AG10803 (cell line): ENCODE results near the gene KCNH2.

Experiments
- DNase-seq: peaks from one replicate; pipeline ENCODE4 v3.0.0; 2010; ENCODE audit warnings: low read depth
- H3K4me3 ChIP-seq: 2 replicates; pipeline ENCODE4 v1.5.1; 2011; ENCODE audit warnings: mild to moderate bottlenecking, low read length, control low read depth
- TF ChIP-seq, protein P1 (sequence below): conservative IDR thresholded peaks from 2 replicates; pipeline ENCODE4 v1.5.1; 2011; ENCODE audit warnings: mild to moderate bottlenecking, low read length, control low read depth, inconsistent platforms

The KCNH2 gene

GRCh38 chr7:150962553-150963399 is 15.3 kb downstream of the KCNH2 start:
- TF ChIP-seq, protein P1, sequence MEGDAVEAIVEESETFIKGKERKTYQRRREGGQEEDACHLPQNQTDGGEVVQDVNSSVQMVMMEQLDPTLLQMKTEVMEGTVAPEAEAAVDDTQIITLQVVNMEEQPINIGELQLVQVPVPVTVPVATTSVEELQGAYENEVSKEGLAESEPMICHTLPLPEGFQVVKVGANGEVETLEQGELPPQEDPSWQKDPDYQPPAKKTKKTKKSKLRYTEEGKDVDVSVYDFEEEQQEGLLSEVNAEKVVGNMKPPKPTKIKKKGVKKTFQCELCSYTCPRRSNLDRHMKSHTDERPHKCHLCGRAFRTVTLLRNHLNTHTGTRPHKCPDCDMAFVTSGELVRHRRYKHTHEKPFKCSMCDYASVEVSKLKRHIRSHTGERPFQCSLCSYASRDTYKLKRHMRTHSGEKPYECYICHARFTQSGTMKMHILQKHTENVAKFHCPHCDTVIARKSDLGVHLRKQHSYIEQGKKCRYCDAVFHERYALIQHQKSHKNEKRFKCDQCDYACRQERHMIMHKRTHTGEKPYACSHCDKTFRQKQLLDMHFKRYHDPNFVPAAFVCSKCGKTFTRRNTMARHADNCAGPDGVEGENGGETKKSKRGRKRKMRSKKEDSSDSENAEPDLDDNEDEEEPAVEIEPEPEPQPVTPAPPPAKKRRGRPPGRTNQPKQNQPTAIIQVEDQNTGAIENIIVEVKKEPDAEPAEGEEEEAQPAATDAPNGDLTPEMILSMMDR: peak; percentile 74
- DNase-seq: peak; percentile 13
- no peak overlapping the region for H3K4me3 ChIP-seq

DNA sequence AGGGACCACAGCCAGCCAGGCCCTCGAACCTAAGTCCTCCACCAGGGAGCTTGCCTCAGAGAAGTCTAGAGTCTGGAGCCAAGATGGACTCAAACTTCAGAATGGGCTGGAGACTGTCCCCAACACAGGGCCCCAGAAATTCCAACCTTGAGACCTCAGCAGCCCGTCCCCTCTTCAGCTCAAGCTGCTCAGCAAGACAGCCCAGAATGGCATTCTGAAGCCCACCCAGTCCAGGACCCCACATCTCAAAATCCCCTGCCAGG is 15.9 kb downstream of the KCNH2 start:
- H3K4me3 ChIP-seq: no peak overlapping the region
- DNase-seq: no peak
- TF ChIP-seq, protein P1: no peak

DNA sequence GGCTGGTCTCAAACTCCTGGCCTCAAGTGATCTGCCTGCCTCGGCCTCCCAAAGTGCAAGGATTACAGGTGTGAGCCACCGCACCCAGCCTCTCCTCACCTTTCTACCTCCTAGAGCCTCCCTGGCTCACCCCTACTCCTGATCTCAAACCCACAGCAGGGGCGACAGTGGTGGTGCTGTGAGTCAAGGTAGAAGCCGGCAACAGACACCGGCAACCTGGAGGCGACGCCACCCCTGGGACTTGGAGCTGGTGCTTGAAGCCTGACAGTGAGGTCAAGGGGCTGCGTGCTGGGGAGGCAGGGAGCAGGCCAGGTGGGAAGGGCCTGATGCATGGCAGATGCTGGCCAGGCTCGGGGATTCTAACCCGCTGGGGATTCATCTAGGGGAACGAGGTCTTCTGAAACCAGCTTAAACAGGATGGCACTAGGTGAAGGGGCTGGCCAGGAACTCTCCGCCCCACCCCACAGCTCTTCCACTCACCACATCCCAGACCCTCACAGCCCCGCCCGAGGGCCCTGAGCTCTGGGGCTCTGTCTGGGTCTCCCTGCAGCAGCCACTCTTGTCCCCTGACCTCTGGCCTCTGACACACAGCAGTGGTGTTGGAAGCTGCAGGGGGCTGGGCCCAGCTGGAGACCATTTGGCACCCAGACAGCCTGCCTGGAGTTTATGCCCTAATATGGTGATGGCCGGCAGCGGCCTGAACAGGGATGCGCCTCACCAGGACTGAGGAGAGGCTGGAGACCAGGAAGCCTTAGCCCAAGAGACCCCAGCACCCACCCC is 16.4 kb downstream of the KCNH2 start:
- no peak for DNase-seq
- TF ChIP-seq, protein P1: no peak
- H3K4me3 ChIP-seq: no peak overlapping the region

DNA sequence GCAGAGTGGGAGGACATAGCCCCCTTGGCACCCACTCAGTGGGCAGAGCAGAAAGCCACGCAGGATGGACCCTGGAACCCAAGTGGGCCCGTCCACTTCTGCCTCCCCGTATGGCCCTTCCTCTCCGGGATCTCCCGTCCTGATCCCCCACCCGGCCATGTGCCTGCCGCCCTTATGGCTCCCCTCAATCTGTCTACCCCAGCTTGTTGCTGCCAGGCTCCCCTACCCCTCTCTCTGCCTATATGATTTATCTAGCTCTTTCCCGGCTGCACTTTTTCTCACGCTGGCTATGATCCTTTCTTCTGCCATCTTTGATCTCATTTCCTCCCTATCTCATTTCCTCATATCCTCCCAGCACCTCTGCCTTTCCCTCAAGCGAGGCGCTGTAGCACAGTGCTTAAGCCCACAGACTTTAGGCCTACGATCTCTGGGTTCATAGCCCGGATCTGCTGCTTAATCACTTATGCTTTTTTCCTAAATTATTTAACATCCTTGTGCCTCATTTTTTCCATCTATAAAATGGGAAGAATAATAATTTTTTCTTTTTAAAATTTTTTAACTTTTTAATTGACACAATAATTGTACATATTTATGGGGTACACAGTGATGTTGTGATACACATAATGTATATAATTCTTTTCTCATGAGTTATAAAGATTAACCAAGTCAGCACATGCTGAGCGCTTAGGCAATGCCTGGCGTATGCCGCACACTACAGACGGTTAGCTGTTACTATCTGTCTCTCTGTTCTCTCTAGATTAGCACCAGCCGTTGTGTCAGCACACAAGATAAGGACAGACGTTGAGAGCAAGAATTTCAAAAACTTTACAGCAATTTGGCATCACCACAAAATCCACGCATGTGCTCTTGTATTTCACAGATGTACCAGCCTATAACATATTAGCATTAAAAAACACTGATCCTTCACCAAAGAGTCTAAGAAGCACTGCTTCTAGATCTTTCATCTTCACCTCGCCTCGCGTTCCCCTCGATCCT is 18.1 kb downstream of the KCNH2 start:
- DNase-seq: no peak
- TF ChIP-seq, protein P1: no peak
- no peak overlapping the region for H3K4me3 ChIP-seq

DNA sequence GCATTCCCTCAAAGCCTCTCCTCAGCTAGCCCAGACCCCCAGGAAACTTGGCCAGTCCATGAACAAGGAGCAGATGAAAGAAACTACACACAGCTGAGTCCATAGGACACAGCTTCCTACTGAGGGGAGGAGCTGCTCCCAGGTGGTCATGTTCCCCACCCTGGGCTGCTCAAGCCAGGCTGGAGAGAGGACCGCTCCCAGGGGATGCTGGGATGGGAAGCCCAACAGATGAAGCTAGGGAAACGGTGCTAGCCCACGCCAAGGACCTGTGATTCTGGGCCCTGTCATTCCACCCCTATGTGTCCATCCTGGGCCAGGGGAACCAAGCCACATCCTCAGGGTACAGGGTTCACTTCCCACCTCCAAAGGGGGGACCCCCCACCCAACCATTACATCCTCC is 19.0 kb downstream of the KCNH2 start:
- no peak for DNase-seq
- TF ChIP-seq, protein P1: no peak
- H3K4me3 ChIP-seq: no peak overlapping the region

DNA sequence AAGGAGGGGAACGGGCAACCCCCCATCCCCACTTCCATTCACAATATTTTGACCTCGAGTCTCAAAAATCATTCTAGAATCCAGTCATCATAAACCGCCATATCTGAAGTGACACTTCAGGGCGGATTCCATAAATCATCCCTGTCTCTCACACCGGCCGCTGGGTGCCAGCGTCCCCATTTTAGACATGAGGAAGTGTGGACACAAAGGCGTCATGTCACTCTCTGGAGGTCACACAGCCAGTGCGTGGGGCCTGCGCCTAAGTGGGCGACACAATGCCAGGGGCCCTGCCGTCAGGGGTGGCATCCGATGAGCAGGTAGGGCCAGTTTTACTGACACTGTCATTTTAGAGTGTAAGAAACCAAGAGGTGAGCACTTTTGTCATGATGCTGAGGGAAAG is 19.5 kb downstream of the KCNH2 start:
- TF ChIP-seq, protein P1: no peak
- DNase-seq: no peak
- H3K4me3 ChIP-seq: no peak overlapping the region
